ENCODE data around the gene GPR25. TPM values are rescaled to one million over a fixed set of nuclear protein-coding genes. Genes with fewer than 3 reads are reported as not detected.

The GPR25 gene
- total and polyA plus RNA-seq, 4 experiments from 2014 or later, result 7.7 to 66.5 (median 16.1) TPM

DNA sequence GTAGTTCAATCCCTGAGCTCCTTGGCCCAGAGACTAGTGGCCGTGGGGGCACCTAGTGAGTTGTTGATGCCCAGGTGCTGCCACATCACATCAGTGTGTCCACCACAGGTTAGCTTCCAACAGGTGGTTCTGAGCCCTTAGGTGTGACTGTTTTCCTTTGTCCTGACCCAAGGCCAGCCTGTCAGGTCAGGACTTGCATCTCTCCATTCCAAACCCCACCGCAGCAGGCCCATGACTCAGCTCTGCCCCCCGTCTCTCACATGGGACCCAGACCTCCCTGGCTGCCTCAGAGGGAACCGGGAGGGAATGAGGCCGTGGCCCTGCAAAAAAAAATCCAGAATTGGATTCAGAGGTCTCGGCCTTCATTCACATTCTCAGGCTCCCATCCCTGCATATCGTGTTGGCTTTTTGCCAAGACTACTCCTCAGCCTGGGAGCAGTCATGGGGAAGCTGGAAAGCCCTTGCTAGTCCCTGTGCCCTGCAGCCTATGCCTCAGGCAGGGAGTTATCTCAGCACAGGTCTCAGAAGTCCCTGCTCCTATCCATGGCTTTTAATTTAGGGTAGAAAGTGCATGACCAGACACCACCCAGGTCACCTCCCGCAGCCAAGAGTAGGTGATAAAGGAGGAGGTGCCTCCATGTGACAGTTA is 29.1 kb downstream of the GPR25 start:
- H3K27me3 Mint-ChIP-seq, result peaks cover 0 to 6% of the 10 kb centered on the region in 2 donors

DNA sequence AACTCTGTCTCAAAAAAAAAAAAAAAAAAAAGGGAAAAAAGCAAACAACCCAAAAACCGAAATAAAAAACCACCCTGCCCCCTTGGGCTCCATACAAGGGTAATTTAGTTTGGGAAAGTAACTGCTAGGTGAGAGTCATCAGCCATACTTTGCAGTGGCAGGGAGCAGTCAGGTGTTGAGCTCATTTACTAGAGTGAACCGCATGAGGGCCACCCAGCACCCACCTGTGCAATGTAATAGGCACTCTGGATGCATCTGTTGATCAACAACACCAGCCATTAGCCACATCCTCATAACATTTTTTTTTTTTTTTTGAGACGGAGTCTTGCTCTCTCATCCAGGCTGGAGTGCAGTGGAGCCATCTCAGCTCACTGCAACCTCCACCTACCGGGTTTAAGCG is 31.0 kb downstream of the GPR25 start:
- ChIA-PET CTCF (ENCODE audit: partially characterized antibody) (interaction anchor here (0.7 to 1.1 kb wide), 2 partner anchors 12 to 277 kb away, joined by 3 to 4 read pairs; no protein-coding TSS in a partner anchor), POLR2A (ENCODE audit: partially characterized antibody) (interaction anchor here (1.2 kb wide), 1 partner anchor 16 kb away, joined by 3 read pairs; no protein-coding TSS in a partner anchor)
- Histone ChIP-seq H3K4me3 (ENCODE audit: low read length in 2 of 2) (no peak overlapping the region), H3K36me3 (ENCODE audit: insufficient read depth, low read length) (no peaks in the 10 kb centered on the region), H3K27me3 (ENCODE audit: insufficient read depth, low read length) (no peaks in the 10 kb centered on the region), H3K27ac (ENCODE audit: low read depth, low read length) (no peak overlapping the region), H3K4me1 (ENCODE audit: insufficient read depth, low read length) (peaks cover 27% of the 10 kb centered on the region), H3K9me3 (ENCODE audit: control insufficient read depth in 1 of 2, low read length in 2 of 2) (no peaks in the 10 kb centered on the region)
- Mint-ChIP-seq H3K9me3 (no peaks in the 10 kb centered on the region), H3K27ac (peak overlapping the region in 1 of 7 donors; percentile 30), H3K27me3 (peaks cover 0 to 6% of the 10 kb centered on the region in 2 donors), H3K4me1 (peaks cover 8 to 24% (median 14%) of the 10 kb centered on the region in 4 donors), H3K4me3 (no peak overlapping the region), H3K36me3 (no peaks in the 10 kb centered on the region)
- peak in 1 of 5 donors; percentile 31 for DNase-seq
- intact Hi-C loops (cut with micrococcal nuclease), result loop anchor here (2.0 kb wide), 1 partner anchor 15 kb away; no protein-coding TSS in a partner anchor

More for the DNA sequence above, 29.1 kb downstream of the GPR25 start:
- no peaks in the 10 kb centered on the region for H3K9me3 Mint-ChIP-seq
- no peak for DNase-seq
- CTCF ChIA-PET (ENCODE audit: partially characterized antibody), result interaction anchor here (0.8 kb wide), 2 partner anchors 11 to 14 kb away, joined by 3 read pairs; no protein-coding TSS in a partner anchor
- Histone ChIP-seq H3K36me3 (ENCODE audit: insufficient read depth, low read length) (no peaks in the 10 kb centered on the region), H3K4me3 (ENCODE audit: low read length in 2 of 2) (no peak overlapping the region), H3K27me3 (ENCODE audit: insufficient read depth, low read length) (no peaks in the 10 kb centered on the region), H3K4me1 (ENCODE audit: insufficient read depth, low read length) (peaks cover 25% of the 10 kb centered on the region), H3K27ac (ENCODE audit: low read depth, low read length) (no peak overlapping the region), H3K9me3 (ENCODE audit: control insufficient read depth in 1 of 2, low read length in 2 of 2) (no peaks in the 10 kb centered on the region)
- POLR2A ChIA-PET (ENCODE audit: partially characterized antibody), result no interaction called here
- no peak overlapping the region for H3K4me3 Mint-ChIP-seq
- peaks cover 6 to 22% (median 10%) of the 10 kb centered on the region in 4 donors for H3K4me1 Mint-ChIP-seq
- intact Hi-C loops (cut with micrococcal nuclease), result no loop called here
- H3K36me3 Mint-ChIP-seq, result no peaks in the 10 kb centered on the region
- H3K27ac Mint-ChIP-seq, result peak overlapping the region in 1 of 7 donors; percentile 23

- peaks cover 8 to 24% (median 14%) of the 10 kb centered on the region in 4 donors for H3K4me1 Mint-ChIP-seq
- ChIA-PET CTCF (ENCODE audit: partially characterized antibody) (no interaction called here), POLR2A (ENCODE audit: partially characterized antibody) (interaction anchor here (1.3 to 1.8 kb wide), 4 partner anchors 13 to 31 kb away, joined by 3 to 7 read pairs (median 6); no protein-coding TSS in a partner anchor)
- Histone ChIP-seq H3K36me3 (ENCODE audit: insufficient read depth, low read length) (no peaks in the 10 kb centered on the region), H3K4me1 (ENCODE audit: insufficient read depth, low read length) (peaks cover 27% of the 10 kb centered on the region), H3K4me3 (ENCODE audit: low read length in 2 of 2) (no peak overlapping the region), H3K27ac (ENCODE audit: low read depth, low read length) (no peak overlapping the region), H3K9me3 (ENCODE audit: control insufficient read depth in 1 of 2, low read length in 2 of 2) (no peaks in the 10 kb centered on the region), H3K27me3 (ENCODE audit: insufficient read depth, low read length) (no peaks in the 10 kb centered on the region)
- peaks cover 0 to 3% of the 10 kb centered on the region in 2 donors for H3K27me3 Mint-ChIP-seq
- no peaks in the 10 kb centered on the region for H3K36me3 Mint-ChIP-seq
- intact Hi-C loops (cut with micrococcal nuclease), result loop anchor here (1.0 to 2.0 kb wide), 2 partner anchors 16 to 119 kb away; partner anchors contain the start of gene KIF21B
- no peaks in the 10 kb centered on the region for H3K9me3 Mint-ChIP-seq
- DNase-seq, result no peak
- H3K27ac Mint-ChIP-seq, result peak overlapping the region in 1 of 7 donors; percentile 79
- no peak overlapping the region for H3K4me3 Mint-ChIP-seq
Measured at GRCh38 chr1:200904772-200905171, 32.0 kb downstream of the GPR25 start.

- intact Hi-C loops (cut with micrococcal nuclease), result loop anchor here (1.0 to 2.0 kb wide), 2 partner anchors 17 to 118 kb away; partner anchors contain the start of gene KIF21B
- Mint-ChIP-seq H3K4me1 (peaks cover 8 to 24% (median 14%) of the 10 kb centered on the region in 4 donors), H3K27me3 (peaks cover 0 to 3% of the 10 kb centered on the region in 2 donors), H3K4me3 (peak overlapping the region in 2 of 8 donors; percentile 20 to 47), H3K36me3 (no peaks in the 10 kb centered on the region), H3K9me3 (no peaks in the 10 kb centered on the region), H3K27ac (peak overlapping the region in 5 of 7 donors; percentile 8 to 79 (median 53))
- Histone ChIP-seq H3K27ac (ENCODE audit: low read depth, low read length) (no peak overlapping the region), H3K36me3 (ENCODE audit: insufficient read depth, low read length) (no peaks in the 10 kb centered on the region), H3K4me3 (ENCODE audit: low read length in 2 of 2) (no peak overlapping the region), H3K9me3 (ENCODE audit: control insufficient read depth in 1 of 2, low read length in 2 of 2) (no peaks in the 10 kb centered on the region), H3K27me3 (ENCODE audit: insufficient read depth, low read length) (no peaks in the 10 kb centered on the region), H3K4me1 (ENCODE audit: insufficient read depth, low read length) (peaks cover 27% of the 10 kb centered on the region)
- ChIA-PET CTCF (ENCODE audit: partially characterized antibody) (no interaction called here), POLR2A (ENCODE audit: partially characterized antibody) (interaction anchor here (0.5 to 1.8 kb wide), 6 partner anchors 9 to 39 kb away, joined by 3 to 7 read pairs (median 4); no protein-coding TSS in a partner anchor)
- DNase-seq, result peak; percentile 56 to 87 (median 67)
Measured at GRCh38 chr1:200905411-200906052, 32.8 kb downstream of the GPR25 start.

DNA sequence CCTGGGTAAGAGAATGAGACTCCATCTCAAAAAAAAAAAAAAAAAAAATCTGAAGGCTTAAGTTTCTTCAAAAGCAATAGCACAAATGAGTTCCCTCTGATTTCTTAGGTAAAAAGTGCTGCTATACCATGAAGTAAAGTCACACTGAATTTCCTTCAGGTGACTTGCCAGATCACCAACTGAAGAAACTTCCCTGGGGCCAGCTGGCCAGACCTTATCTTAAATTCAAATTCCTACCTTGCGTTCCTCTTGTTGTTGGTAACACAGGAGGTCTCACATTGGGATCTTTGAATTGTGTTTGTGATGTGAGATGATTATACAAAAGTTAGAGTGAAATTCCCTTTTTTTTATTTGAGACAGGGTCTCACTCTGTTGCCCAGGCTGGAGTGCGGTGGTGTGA is 33.7 kb downstream of the GPR25 start:
- Histone ChIP-seq H3K27me3 (ENCODE audit: insufficient read depth, low read length) (no peaks in the 10 kb centered on the region), H3K4me3 (ENCODE audit: low read length in 2 of 2) (no peak overlapping the region), H3K4me1 (ENCODE audit: insufficient read depth, low read length) (peaks cover 27% of the 10 kb centered on the region), H3K9me3 (ENCODE audit: control insufficient read depth in 1 of 2, low read length in 2 of 2) (no peaks in the 10 kb centered on the region), H3K27ac (ENCODE audit: low read depth, low read length) (no peak overlapping the region), H3K36me3 (ENCODE audit: insufficient read depth, low read length) (no peaks in the 10 kb centered on the region)
- ChIA-PET CTCF (ENCODE audit: partially characterized antibody) (interaction anchor here (0.9 kb wide), 1 partner anchor 18 kb away, joined by 3 read pairs; no protein-coding TSS in a partner anchor), POLR2A (ENCODE audit: partially characterized antibody) (interaction anchor here (1.8 kb wide), 1 partner anchor 19 kb away, joined by 7 read pairs; no protein-coding TSS in a partner anchor)
- no peaks in the 10 kb centered on the region for H3K9me3 Mint-ChIP-seq
- no peaks in the 10 kb centered on the region for H3K36me3 Mint-ChIP-seq
- peaks cover 8 to 24% (median 14%) of the 10 kb centered on the region in 4 donors for H3K4me1 Mint-ChIP-seq
- peaks cover 0 to 3% of the 10 kb centered on the region in 2 donors for H3K27me3 Mint-ChIP-seq
- no peak for DNase-seq
- intact Hi-C loops (cut with micrococcal nuclease), result no loop called here
- no peak overlapping the region for H3K4me3 Mint-ChIP-seq
- peak overlapping the region in 2 of 7 donors; percentile 10 to 79 for H3K27ac Mint-ChIP-seq

GRCh38 chr1:200907611-200908097 is 34.9 kb downstream of the GPR25 start:
- CTCF ChIA-PET (ENCODE audit: partially characterized antibody), result interaction anchor here (0.9 kb wide), 1 partner anchor 17 kb away, joined by 3 read pairs; no protein-coding TSS in a partner anchor
- Histone ChIP-seq H3K27me3 (ENCODE audit: insufficient read depth, low read length) (no peaks in the 10 kb centered on the region), H3K4me1 (ENCODE audit: insufficient read depth, low read length) (peaks cover 27% of the 10 kb centered on the region), H3K27ac (ENCODE audit: low read depth, low read length) (no peak overlapping the region), H3K36me3 (ENCODE audit: insufficient read depth, low read length) (no peaks in the 10 kb centered on the region), H3K4me3 (ENCODE audit: low read length in 2 of 2) (no peak overlapping the region), H3K9me3 (ENCODE audit: control insufficient read depth in 1 of 2, low read length in 2 of 2) (no peaks in the 10 kb centered on the region)
- intact Hi-C loops (cut with micrococcal nuclease), result no loop called here
- peaks cover 8 to 24% (median 14%) of the 10 kb centered on the region in 4 donors for H3K4me1 Mint-ChIP-seq
- H3K4me3 Mint-ChIP-seq, result no peak overlapping the region
- POLR2A ChIA-PET (ENCODE audit: partially characterized antibody), result no interaction called here
- H3K27me3 Mint-ChIP-seq, result peaks cover 0 to 3% of the 10 kb centered on the region in 2 donors
- no peaks in the 10 kb centered on the region for H3K36me3 Mint-ChIP-seq
- DNase-seq, result no peak
- no peaks in the 10 kb centered on the region for H3K9me3 Mint-ChIP-seq
- peak overlapping the region in 1 of 7 donors; percentile 66 for H3K27ac Mint-ChIP-seq

All from CD4-positive, alpha-beta memory T cell (primary cell).